ENCODE results near the gene AHR. TPM values are rescaled to one million over a fixed set of nuclear protein-coding genes. Genes with fewer than 3 reads are reported as not detected.

The AHR gene
- total RNA-seq, result 149 TPM

DNA sequence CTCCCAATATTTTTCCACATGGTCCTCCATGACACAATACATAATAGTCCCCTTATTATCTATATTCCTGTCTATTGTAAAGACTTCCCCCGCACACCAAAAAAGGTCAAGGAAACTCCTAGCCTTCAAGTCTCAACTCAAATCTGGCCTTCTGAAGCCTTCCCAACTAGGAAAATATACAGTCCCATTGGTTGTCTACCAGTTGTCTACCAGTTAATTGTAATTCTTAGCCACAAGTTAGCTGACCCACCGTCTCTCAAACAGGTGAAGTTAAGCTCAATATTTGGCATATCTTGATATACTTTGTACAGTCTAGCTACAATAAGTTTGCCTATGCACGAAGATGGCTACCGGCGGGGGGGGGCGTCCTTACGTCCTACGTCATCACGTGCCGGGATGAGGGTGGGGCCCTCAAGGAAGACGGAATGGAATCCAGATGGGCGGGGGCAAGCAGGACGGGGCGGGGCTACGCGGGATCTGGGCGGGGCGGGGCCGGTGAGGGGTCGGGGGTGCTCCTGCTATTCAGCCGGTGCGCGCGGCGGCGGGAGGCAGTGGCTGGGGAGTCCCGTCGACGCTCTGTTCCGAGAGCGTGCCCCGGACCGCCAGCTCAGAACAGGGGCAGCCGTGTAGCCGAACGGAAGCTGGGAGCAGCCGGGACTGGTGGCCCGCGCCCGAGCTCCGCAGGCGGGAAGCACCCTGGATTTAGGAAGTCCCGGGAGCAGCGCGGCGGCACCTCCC is at the start of gene AHR:
Gene AHR (plus strand): TSS at position 551 of the 738 bp plus-strand sequence. CDS start 613 bp downstream, outside the sequence.
- Histone ChIP-seq H3K4me3 (peak within 1 kb of the TSS; percentile 99 to 100), H3K27me3 (no peaks in the 10 kb centered on the region), H3K4me1 (peaks cover 0 to 12% of the 10 kb centered on the region in 2 donors), H3K27ac (peak within 1 kb of the TSS; percentile 97 to 98), H3K36me3 (no peaks in the 10 kb centered on the region), H3K9me3 (no peaks in the 10 kb centered on the region)
- TF ChIP-seq, protein P1, sequence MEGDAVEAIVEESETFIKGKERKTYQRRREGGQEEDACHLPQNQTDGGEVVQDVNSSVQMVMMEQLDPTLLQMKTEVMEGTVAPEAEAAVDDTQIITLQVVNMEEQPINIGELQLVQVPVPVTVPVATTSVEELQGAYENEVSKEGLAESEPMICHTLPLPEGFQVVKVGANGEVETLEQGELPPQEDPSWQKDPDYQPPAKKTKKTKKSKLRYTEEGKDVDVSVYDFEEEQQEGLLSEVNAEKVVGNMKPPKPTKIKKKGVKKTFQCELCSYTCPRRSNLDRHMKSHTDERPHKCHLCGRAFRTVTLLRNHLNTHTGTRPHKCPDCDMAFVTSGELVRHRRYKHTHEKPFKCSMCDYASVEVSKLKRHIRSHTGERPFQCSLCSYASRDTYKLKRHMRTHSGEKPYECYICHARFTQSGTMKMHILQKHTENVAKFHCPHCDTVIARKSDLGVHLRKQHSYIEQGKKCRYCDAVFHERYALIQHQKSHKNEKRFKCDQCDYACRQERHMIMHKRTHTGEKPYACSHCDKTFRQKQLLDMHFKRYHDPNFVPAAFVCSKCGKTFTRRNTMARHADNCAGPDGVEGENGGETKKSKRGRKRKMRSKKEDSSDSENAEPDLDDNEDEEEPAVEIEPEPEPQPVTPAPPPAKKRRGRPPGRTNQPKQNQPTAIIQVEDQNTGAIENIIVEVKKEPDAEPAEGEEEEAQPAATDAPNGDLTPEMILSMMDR (IDR thresholded peaks at IDR 0.05), result no peak
- intact Hi-C loops (cut with DNase I), result loop anchor here (1.0 to 10.0 kb wide), 7 partner anchors 22 to 651 kb away; partner anchors contain the start of genes ANKMY2, BZW2 and SNX13
- peak; percentile 80 to 97 for DNase-seq (ENCODE audit: low spot score in 2 of 2)

DNA sequence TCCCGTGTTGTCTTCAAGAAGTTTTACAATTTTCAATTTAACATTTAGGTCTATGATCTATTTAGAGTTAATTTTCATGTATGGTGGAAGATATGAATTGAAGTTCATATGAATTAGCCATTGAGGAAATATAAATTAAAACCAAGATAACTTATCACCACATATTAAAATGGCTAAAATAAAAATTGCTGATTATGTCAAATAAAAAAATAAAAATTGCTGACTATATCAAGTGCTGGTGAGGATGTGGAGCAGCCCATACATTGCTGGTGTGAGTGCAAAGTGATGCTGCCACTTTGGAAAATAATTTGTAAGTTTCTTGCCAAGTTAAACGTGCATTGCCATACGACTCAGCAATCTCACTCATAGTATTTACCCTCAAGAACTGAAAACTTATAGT is 44.6 kb upstream of the AHR start:
- H3K9me3 ChIP-seq, result no peaks in the 10 kb centered on the region
- no peak for DNase-seq (ENCODE audit: low spot score in 2 of 2)
- intact Hi-C loops (cut with DNase I), result no loop called here
- no peaks in the 10 kb centered on the region for H3K4me1 ChIP-seq
- H3K4me3 ChIP-seq, result no peak overlapping the region
- H3K27ac ChIP-seq, result no peak overlapping the region
- TF ChIP-seq, protein P1 (IDR thresholded peaks at IDR 0.05), result no peak
- no peaks in the 10 kb centered on the region for H3K36me3 ChIP-seq
- no peaks in the 10 kb centered on the region for H3K27me3 ChIP-seq

DNA sequence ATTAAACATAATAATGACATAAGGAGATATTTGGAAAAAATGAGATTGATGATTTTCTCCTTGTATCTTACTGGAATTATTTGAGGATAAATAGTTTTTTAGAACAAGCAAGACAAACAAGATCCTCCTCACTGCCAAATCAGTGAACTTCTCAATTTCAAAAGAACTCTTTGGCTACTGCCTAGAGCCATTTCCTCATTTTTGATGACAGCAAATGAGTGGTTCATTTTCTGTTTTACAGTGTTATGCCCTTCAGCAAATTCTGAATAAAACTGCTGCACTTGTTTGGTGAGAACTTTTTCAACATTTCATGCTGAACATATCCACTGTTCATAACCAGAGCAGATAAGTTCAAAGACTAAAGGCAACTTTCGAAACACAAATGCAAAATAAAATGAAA is 42.5 kb upstream of the AHR start:
- no peak for DNase-seq (ENCODE audit: low spot score in 2 of 2)
- H3K4me3 ChIP-seq, result no peak overlapping the region
- no peaks in the 10 kb centered on the region for H3K36me3 ChIP-seq
- no peaks in the 10 kb centered on the region for H3K27me3 ChIP-seq
- no peak overlapping the region for H3K27ac ChIP-seq
- intact Hi-C loops (cut with DNase I), result no loop called here
- H3K9me3 ChIP-seq, result no peaks in the 10 kb centered on the region
- no peaks in the 10 kb centered on the region for H3K4me1 ChIP-seq
- TF ChIP-seq, protein P1 (IDR thresholded peaks at IDR 0.05), result no peak

DNA sequence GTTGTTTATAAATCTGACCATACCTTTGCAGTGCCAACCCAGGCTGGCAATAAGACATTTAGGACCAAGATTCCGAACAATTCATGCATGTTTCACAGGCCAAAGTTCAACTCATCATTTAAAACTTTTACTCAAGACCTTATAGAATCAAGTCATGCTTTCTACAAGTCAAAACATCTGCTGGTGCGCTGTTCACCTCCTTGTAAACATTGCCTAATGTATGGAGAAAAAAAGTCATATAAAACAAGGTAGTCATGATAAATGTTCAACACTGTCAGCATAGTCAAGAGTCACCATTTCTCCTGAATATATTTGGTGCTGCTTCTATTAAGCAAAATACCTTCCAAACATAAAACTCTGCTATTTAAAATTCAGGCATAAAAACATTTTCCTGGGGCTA is 42.1 kb upstream of the AHR start:
- Histone ChIP-seq H3K9me3 (no peaks in the 10 kb centered on the region), H3K36me3 (no peaks in the 10 kb centered on the region), H3K27ac (no peak overlapping the region), H3K4me3 (no peak overlapping the region), H3K27me3 (no peaks in the 10 kb centered on the region), H3K4me1 (no peaks in the 10 kb centered on the region)
- DNase-seq (ENCODE audit: low spot score in 2 of 2), result no peak
- intact Hi-C loops (cut with DNase I), result no loop called here
- TF ChIP-seq, protein P1 (IDR thresholded peaks at IDR 0.05), result no peak

DNA sequence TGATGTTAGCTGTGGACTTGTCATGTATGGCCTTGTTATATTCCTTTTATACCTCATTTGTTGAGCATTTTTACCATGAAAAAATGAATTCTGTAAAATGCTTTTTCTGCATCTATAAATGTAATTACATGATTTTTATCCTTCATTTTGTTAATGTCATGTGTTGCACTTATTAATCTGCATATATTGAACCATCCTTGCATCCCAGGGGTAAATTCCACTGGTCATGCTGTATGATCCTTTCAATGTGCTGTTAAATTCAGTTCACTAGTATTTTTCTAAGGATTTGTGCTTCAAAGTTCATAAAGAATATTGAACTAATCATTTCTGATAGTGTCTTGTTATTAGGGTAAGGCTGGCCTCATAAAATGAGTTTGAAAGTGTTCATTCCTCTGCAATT is 31.9 kb upstream of the AHR start:
- intact Hi-C loops (cut with DNase I), result no loop called here
- no peak overlapping the region for H3K27ac ChIP-seq
- no peaks in the 10 kb centered on the region for H3K4me1 ChIP-seq

More for the DNA sequence above, 31.9 kb upstream of the AHR start:
- TF ChIP-seq, protein P1 (IDR thresholded peaks at IDR 0.05), result no peak
- Histone ChIP-seq H3K9me3 (peaks cover 20 to 47% of the 10 kb centered on the region in 2 donors), H3K36me3 (no peaks in the 10 kb centered on the region), H3K27me3 (no peaks in the 10 kb centered on the region), H3K4me3 (no peak overlapping the region)
- no peak for DNase-seq (ENCODE audit: low spot score in 2 of 2)

Measured in ascending aorta (tissue), 2 donors.